GM19193 (cell line): ENCODE data around the gene ADIPOQ.

Source experiments
- POLR2A ChIP-seq: IDR thresholded peaks from 4 replicates; pipeline ENCODE4 v1.6.1; 2011; ENCODE audit not compliant: insufficient read depth, insufficient read length; ENCODE audit errors: extremely low read depth

ADIPOQ gene

DNA sequence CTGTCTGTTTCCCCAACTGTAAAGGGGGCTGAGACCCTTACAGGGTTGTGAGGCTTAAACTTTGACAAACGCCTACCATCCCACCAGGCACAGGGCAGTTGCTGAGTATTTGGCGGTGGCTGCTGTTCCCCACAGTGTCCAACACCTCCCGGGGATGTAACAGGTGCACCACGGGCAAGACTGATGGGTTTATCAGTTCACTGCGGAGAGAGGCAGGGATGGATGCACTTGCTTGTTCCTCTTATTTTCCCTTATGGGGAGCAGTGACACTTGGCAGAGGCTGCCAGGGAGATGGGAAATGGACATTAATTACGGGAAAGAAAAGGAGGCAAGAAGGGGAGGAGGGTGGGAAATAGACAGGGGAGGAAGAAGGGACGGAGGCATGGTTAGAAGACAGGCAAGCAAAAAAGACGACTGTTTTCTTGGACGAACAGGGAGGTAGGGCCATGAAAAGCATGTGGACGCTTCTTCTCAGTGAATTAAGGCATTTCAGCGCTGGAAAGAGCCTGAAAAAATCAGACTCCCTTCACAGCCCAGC is 16.6 kb upstream of the ADIPOQ start:
- TF ChIP-seq POLR2A: no peak

DNA sequence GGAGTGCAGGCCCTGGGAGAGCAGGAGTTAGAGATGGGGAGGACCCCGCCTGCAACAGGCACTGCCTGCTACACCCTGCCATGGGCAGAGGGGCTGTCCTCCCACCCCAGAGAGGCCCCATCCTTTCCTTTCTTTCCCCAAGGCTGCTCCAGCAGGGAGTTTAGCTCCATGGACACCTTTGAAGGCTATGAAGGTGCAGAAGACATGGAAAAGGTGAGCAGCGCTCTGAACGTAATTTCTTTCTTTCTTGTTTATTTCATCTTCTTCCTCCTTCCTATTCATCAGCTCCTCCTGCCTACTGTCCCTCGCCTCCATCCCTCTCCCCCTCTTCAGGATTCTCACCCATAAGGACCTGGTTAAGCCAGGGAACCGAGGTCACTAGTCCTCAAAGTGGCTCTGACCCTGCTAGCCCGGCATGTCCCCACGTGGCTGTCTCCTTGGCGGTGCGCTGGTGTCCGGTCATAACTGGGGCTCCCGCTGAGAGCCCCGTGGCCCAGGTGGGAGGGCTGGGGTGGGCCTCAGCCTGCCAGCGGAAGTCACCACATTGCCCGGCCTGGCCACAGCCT is 16.0 kb upstream of the ADIPOQ start:
- no peak for TF ChIP-seq POLR2A

DNA sequence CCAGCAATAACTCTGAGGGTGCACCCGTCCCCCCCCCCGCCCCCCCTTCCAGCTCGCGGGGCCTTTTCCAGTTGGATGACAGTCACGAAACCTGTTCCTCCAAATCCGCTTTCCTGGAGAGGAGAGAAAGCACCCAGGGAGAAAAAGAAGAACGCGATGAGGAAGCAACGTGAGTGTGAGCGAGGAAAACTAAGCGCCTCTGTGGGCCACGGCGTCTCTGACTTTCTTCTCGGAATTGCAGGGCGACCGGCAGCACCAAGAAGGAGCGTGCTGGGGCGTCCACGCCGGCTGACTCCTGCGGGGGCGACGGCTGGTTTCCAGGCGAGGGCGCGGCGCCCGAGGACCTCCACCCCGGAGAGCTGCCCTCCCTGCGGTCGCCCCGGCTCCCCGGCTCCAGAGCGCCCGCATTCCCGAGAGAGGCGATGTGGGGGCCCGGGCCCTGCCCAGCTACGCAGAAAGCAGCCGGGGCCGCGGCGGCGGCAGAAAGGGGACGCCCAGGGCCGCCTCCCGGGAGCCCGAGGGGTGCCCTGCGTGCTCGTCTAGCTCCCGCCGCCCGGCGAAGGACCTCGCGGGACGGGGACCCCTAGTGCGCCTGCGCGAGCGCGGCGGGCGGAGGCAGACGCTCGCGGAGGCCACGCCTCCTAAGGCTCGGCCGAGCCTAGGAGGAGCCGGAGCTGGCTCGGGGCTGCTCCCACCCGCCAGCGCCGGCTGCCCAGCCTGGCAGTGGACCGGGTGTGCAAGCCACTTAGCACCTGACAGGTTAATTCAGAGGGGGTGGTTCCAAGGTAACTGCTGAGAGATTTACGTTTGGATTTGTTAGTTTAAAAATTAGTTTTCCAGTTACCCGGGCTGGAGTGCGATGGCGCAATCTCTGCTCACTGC is 15.3 kb upstream of the ADIPOQ start:
- no peak for TF ChIP-seq POLR2A

DNA sequence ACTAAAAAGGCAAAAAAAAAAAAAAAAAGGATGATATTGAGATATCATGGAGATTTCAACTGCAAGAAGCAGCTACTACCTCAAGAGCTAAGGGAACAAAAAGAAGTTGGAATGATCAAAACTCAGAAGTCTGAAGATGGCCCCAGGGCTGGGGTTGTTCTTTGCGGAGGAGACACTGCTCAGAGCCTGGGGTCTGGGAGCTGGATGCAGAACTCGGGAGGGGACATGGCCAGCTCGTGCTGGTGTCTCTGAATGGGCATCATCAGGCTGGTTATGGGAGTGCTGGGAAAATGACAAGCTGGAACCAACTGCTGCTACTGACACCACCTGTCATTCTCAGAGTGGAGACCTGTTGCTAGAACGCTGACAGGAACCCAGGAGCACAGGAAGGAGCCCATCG is 14.2 kb upstream of the ADIPOQ start:
- no peak for TF ChIP-seq POLR2A

DNA sequence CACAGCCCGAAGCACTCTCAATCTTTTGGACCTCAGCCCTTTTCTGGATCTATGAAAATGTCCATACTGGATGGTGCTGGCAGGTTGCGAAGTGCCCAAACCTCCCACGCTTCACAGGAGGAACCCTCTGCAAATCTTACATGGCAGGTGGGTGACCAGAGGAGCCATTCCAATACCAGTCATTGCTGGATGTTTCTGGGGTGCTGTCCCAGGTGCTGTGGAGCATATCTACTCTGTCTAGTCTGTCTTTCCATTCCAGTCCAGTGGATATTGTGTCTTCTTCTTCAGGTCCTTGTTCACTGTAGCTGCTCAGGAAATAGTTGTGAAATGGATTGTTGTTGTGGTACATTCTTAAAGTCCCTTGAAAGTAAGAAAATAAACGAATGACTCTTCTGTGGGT is 10.7 kb upstream of the ADIPOQ start:
- no peak for TF ChIP-seq POLR2A

DNA sequence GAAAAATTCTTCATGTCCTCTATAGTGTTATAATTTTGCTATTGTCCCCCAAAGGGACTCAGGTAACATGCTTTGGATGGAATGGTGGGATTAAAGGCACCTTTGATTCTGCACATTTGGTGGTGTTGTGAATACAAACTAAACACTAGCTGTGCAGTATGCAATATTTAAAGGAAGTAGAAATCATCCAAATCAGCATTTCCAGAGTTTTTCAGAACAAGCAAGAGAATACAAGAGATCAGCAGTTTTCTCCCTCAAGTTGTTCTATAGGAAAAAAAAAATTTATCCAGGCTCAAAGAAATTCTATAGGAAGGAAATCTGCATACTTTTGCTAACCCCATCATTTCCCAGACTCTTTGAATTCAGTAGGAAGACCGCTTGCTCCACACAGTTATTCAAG is 10.2 kb upstream of the ADIPOQ start:
- TF ChIP-seq POLR2A: no peak

DNA sequence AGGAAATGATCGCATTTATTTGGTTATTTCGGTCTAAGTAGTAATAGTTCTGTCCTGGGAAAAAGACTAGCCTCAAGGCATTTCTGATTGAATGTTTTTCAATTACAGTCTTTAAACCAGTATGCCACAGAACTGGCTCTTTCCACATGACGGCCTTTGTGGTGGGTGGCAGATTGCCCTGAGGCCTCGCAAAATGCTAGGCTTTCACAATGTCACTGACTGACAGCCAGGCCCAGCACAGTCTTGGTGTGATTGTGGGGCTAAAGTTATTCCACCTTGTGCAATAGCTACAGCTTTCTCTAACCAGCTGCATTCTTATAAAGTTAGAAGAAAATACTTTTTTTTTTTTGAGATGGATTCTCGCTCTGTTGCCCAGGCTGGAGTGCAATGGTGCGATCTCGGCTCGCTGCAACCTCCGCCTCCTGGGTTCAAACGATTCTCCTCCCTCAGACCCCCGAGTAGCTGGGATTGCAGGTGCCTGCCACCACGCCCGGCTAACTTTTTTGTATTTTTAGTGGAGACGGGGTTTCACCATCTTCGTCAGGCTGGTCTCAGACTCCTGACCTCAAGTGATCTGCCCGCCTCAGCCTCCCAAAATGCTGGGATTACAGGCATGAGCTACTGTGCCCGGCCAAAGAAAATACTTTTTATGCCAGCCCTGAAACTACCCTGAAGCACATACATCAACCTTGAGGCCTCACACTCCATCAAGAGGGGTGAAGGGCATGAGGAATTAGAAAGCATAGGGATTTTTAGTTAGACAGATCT is 2.5 kb upstream of the ADIPOQ start:
- TF ChIP-seq POLR2A: no peak

DNA sequence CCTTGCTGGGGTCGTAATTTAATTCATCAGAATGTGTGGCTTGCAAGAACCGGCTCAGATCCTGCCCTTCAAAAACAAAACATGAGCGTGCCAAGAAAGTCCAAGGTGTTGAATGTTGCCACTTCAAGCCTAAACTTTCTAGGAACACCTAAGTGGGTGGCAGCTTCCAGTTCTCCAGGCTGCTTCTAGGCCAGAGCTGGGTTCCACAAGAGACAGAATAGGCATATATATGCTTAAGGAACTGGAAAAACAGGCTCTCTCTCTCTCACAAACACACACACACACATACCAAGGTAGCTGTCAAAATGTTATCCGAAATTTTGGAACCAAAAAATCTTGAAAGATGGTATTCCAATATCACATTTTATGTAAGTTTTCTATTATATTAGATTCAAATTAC is 890 bp upstream of the ADIPOQ start:
- no peak for TF ChIP-seq POLR2A

DNA sequence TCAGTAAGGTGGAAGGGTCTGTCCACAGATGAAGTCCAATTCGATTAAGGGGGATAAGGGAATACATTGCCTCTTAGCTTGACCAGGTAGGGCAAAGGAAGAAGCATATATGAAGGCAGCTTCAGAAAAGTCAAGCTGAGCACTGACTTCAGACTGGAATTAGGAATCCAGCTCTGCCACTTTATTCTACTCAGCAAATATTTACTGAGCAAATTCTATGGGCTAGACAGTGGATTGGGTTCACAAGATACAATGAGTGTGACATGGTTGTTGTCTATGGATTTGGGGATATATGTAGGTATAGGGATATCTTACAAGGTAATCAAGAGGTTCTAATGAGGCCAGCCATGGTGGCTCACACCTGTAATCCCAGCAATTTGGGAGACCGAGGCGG is 526 bp downstream of the ADIPOQ start:
- no peak for TF ChIP-seq POLR2A

DNA sequence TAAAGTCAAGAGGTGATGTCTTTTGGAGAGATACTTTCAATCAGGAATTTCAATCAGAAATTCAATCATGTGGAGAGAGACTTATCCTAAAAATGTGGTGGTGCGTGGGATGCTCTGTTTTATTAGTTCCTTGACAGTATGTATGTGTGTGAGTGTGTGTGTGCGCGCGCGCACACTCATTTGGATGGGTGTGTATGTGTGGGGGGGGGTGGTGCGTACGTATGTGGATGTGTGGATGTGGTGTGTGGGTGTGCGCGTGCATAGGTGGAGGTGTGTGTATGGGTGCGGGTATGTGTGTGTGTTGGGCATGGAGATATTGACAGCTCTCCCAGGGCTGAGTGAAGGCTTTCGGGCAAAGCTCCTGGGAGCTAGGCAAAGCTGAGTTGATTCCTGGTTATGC is 2.4 kb downstream of the ADIPOQ start:
- no peak for TF ChIP-seq POLR2A

DNA sequence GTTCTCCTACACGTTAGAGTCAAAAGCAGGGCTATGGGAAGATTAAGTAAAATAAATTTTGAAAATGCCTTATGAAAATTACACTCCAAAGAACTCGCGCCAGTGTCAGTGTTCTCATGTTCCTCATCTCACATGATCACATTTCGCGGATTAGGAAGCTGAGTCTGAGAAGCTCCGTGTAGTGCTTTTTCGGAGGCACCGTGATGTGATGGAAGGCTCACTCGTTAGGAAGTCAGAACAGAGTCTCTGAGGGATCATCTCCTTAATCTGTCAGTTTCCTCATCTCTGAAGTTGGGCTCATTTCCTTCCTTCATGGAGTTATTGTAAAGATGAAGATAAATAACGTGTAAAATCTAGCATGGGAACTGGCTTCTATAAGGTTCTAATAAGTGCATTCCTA is 3.2 kb downstream of the ADIPOQ start:
- no peak for TF ChIP-seq POLR2A

DNA sequence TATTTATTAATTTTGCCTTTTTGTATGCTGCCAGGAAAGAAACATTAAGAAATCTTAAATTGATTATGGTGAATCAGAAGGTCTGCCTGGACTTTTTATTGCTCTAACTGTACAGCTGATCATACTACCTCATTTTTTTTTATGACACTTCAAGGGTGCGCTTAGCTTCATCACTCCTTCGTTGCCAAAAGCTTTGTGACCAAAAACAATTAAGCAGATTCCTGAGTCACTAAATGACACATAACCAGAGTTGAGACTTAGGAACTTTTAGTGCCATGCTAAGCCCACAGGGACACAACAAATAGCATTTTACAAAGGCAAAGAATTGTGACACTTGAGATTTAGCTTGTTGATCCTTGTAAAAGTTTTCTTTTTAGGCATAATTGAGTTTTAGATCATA is 4.9 kb downstream of the ADIPOQ start:
- TF ChIP-seq POLR2A: no peak

DNA sequence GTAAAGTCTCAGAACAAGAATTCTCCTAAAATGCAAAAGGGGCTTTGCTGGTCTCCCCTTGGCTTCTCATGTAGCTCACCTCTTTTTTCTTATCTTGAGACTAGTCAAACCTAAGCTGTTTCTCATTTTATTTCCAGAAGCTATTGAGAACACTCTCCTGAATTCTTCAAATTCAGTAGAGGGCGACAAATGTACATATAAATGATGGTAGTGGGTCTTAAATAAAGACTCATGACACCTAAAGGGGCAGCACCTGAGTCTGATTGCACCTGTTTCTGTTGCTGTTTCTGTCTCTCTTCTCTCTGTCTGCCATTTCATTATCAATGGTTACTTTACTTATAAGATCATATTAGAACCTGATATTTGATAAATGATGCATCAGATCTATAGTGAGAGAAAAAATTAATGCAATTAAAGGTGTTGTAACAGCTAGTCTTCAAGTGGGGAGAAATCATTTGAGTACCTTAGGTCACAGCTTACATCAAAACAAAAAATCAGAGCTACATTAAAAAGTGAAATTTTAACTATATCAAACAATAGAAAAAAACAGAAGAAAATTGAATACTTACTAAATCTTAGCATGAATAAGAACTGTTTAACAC is 7.0 kb downstream of the ADIPOQ start:
- TF ChIP-seq POLR2A: no peak

DNA sequence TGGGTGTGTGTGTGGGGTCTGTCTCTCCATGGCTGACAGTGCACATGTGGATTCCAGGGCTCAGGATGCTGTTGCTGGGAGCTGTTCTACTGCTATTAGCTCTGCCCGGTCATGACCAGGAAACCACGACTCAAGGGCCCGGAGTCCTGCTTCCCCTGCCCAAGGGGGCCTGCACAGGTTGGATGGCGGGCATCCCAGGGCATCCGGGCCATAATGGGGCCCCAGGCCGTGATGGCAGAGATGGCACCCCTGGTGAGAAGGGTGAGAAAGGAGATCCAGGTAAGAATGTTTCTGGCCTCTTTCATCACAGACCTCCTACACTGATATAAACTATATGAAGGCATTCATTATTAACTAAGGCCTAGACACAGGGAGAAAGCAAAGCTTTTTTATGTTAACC is 10.5 kb downstream of the ADIPOQ start:
- no peak for TF ChIP-seq POLR2A

DNA sequence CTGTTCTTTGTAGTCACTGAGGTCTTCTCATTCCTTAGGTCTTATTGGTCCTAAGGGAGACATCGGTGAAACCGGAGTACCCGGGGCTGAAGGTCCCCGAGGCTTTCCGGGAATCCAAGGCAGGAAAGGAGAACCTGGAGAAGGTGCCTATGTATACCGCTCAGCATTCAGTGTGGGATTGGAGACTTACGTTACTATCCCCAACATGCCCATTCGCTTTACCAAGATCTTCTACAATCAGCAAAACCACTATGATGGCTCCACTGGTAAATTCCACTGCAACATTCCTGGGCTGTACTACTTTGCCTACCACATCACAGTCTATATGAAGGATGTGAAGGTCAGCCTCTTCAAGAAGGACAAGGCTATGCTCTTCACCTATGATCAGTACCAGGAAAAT is 11.6 kb downstream of the ADIPOQ start:
- TF ChIP-seq POLR2A: no peak
